Memory B cell (primary cell): Measurements from ENCODE around the gene DMWD.
A peak's percentile ranks its signal among the peaks of the same experiment; 100 is the strongest.

Source experiments
- ATAC-seq: fragments of 150-1000 bp; cut with Tn5 transposase; 2 replicates; pipeline ENCODE4 v1.10.0; 2021; ENCODE audit warnings: low read depth, mild to moderate bottlenecking, moderate library complexity
- DNase-seq, 2 donors: peaks; one replicate each; pipeline ENCODE4 v3.0.0; 2022; ENCODE audit warnings: low spot score in 2 of 2
- H3K27ac Mint-ChIP-seq: one replicate; pipeline ENCODE4 v1.8.0; 2022; ENCODE audit warnings: mild to moderate bottlenecking, moderate library complexity, mixed read lengths
- H3K27me3 Mint-ChIP-seq: one replicate; pipeline ENCODE4 v1.8.0; 2022; ENCODE audit warnings: mixed read lengths
- H3K36me3 Mint-ChIP-seq: one replicate; pipeline ENCODE4 v1.8.0; 2022; ENCODE audit warnings: mild to moderate bottlenecking, mixed read lengths
- H3K4me1 Mint-ChIP-seq: one replicate; pipeline ENCODE4 v1.8.0; 2022; ENCODE audit warnings: mixed read lengths
- H3K4me3 Mint-ChIP-seq: one replicate; pipeline ENCODE4 v1.8.0; 2022; ENCODE audit warnings: mild to moderate bottlenecking, moderate library complexity, mixed read lengths
- H3K9me3 Mint-ChIP-seq: one replicate; pipeline ENCODE4 v1.8.0; 2022; ENCODE audit warnings: mixed read lengths

The DMWD gene

GRCh38 chr19:45821570-45821969 lies 28.9 kb upstream of the DMWD start:
- Mint-ChIP-seq H3K27ac (no peak overlapping the region), H3K4me1 (peaks cover 3% of the 10 kb centered on the region), H3K9me3 (no peaks in the 10 kb centered on the region), H3K36me3 (peaks cover 14% of the 10 kb centered on the region), H3K27me3 (no peaks in the 10 kb centered on the region), H3K4me3 (no peak overlapping the region)
- ATAC-seq (no peak), DNase-seq (no peak)

DNA sequence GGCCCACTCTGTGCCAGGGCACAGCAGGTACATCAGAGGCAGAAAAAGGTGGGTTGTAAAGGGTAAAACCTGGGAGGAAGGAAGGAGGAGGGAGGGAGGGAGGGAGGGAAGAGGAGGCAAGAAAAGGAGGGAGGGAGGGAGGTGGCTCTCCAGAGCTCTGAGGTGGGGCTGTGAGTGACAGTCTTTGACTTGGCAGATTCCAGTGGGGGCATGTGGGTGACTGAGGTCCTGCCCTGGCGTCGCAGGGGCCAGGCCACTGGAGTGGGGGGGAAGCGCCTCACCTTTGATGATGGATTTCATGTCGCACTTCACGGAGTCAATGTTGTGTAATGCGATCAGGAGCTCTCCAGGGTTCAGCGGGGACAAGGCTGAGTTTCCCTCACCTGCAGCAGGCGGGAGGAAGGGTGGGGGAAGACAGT lies 28.5 kb upstream of the DMWD start:
- DNase-seq (no peak), ATAC-seq (no peak)
- Mint-ChIP-seq H3K27me3 (no peaks in the 10 kb centered on the region), H3K36me3 (peaks cover 13% of the 10 kb centered on the region), H3K4me3 (no peak overlapping the region), H3K9me3 (no peaks in the 10 kb centered on the region), H3K27ac (no peak overlapping the region), H3K4me1 (peaks cover 3% of the 10 kb centered on the region)

DNA sequence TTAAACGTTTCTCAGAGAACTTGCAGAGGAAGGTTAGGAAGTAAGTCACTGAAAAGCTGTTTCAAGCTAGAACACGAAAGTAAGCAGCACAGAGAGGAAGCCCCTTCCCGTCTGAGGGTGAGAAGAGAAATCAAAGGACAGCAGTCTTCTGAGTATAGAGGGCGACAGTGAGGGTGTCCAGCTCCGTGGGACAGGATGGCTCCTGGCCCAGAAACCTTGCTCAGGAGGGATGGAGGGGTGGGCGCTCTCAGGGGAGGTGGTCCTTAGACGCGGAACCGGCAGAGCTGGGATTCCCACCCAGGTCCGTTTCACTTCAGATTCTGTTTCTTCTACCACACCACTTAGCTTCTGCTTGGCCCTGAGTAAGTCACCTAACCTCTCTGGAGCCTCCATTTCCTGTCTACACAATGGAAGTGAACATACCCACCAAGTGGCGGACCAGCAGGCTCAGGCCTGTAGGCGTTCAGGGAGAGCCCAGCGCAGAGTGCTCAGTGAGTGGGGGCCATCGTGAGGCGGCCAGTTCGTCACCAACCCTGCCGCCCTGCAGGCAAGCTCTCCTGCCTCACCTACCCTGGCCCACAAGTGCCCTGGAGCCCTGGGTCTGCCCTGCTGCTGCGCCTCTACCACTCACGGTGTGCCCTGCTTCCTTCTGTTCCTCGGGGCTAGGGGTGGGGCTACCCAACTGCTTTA lies 27.9 kb upstream of the DMWD start:
- H3K27ac Mint-ChIP-seq: no peak overlapping the region
- H3K36me3 Mint-ChIP-seq: peaks cover 11% of the 10 kb centered on the region
- H3K9me3 Mint-ChIP-seq: no peaks in the 10 kb centered on the region
- DNase-seq (no peak), ATAC-seq (no peak)
- H3K27me3 Mint-ChIP-seq: no peaks in the 10 kb centered on the region
- H3K4me3 Mint-ChIP-seq: no peak overlapping the region
- peaks cover 3% of the 10 kb centered on the region for H3K4me1 Mint-ChIP-seq

- Mint-ChIP-seq H3K4me1 (peaks cover 3% of the 10 kb centered on the region), H3K36me3 (peaks cover 11% of the 10 kb centered on the region), H3K27me3 (no peaks in the 10 kb centered on the region), H3K9me3 (no peaks in the 10 kb centered on the region), H3K4me3 (no peak overlapping the region), H3K27ac (no peak overlapping the region)
- DNase-seq (no peak), ATAC-seq (no peak)
Observed at GRCh38 chr19:45819769-45820168, 27.1 kb upstream of the DMWD start.

GRCh38 chr19:45817725-45818301 lies 25.2 kb upstream of the DMWD start:
- Mint-ChIP-seq H3K27ac (no peak overlapping the region), H3K4me1 (peaks cover 3% of the 10 kb centered on the region), H3K36me3 (peaks cover 7% of the 10 kb centered on the region), H3K27me3 (no peaks in the 10 kb centered on the region), H3K4me3 (no peak overlapping the region), H3K9me3 (no peaks in the 10 kb centered on the region)
- ATAC-seq: no peak
- DNase-seq: no peak

GRCh38 chr19:45817010-45817724 lies 24.5 kb upstream of the DMWD start:
- no peaks in the 10 kb centered on the region for H3K9me3 Mint-ChIP-seq
- H3K36me3 Mint-ChIP-seq: peaks cover 7% of the 10 kb centered on the region
- H3K4me3 Mint-ChIP-seq: no peak overlapping the region
- peaks cover 3% of the 10 kb centered on the region for H3K4me1 Mint-ChIP-seq
- H3K27ac Mint-ChIP-seq: no peak overlapping the region
- ATAC-seq (peak; percentile 99), DNase-seq (peak; percentile 98 to 99)
- H3K27me3 Mint-ChIP-seq: no peaks in the 10 kb centered on the region

DNA sequence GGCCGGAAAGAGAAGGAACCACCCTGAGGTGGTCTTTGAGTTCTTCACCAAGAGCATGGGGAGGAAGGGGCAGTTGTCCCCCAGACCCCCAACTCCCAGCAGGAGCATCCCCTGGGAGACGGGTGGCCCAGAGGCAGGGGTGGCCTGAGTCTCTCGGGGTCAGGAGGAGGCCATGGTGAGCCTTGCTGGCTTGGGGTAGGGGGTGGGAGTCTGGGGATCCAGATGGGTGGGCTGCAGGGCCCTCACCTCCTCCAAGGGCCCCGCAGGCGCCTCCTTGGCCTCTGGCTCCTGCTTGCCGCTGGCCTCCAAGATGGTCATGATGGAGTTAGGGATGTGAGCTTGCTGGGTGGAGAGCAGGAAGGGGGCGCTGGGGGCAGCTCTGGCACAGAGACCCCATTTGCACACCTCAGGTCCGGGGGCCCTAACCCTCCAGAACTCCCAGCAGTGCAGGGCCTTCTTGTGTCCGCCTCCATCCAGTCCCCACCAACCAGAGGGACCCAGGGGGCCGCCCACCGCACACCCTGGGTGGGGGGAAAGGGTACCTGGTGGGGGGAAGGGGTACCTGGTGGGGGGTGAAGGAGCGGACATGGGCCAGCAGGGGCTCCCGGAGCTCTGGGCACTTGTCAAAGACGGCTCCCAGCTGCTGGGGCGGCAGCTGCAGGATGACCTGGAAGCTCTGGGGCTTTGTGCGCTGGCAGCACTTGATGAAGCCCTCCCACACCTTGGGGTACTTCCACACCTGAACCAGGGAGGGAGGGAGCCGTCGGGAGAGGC lies 23.8 kb upstream of the DMWD start:
- Mint-ChIP-seq H3K36me3 (peaks cover 7% of the 10 kb centered on the region), H3K27me3 (no peaks in the 10 kb centered on the region), H3K9me3 (no peaks in the 10 kb centered on the region), H3K4me3 (no peak overlapping the region), H3K27ac (no peak overlapping the region), H3K4me1 (peaks cover 3% of the 10 kb centered on the region)
- DNase-seq (no peak), ATAC-seq (no peak)

DNA sequence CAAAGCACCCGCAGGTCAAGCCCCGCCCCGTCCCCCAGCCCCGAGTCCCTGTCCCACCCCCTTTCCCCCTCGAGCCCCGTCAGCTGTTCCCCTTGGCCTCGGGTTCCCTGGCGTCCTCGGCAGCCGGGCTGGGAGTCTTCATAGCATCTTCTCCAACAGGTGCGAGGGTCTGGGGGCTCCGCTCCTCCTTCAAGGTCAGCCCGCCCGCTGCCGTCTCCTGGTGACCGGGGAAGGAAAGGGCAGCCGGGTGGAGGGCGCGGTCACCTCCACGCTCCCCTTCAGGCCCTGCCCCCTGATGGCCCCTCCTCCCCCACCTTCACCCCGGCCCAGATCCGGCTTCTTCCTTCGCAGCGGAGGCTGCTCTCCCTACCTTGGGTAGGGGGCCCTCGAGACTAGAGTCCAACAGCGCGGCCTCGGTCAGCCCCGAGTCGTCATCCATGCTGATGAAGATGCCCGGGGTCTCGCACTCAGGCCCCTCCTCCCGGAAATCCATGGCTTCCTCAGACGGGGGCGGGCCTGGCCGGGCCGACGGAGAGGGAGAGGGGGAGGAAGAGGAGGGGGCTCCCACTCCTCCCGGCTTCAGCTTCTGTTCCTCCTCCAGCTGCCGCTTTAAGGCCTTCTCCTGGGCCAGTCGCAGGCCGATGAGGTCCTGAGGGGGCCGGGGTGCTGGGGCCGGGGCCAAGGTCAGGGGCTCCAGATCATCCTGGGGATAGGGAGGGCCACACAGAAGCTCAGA lies 23.0 kb upstream of the DMWD start:
- no peak for ATAC-seq
- DNase-seq: no peak
- Mint-ChIP-seq H3K9me3 (no peaks in the 10 kb centered on the region), H3K4me3 (no peak overlapping the region), H3K27me3 (peaks cover 2% of the 10 kb centered on the region), H3K4me1 (peaks cover 3% of the 10 kb centered on the region), H3K36me3 (peaks cover 3% of the 10 kb centered on the region), H3K27ac (no peak overlapping the region)

DNA sequence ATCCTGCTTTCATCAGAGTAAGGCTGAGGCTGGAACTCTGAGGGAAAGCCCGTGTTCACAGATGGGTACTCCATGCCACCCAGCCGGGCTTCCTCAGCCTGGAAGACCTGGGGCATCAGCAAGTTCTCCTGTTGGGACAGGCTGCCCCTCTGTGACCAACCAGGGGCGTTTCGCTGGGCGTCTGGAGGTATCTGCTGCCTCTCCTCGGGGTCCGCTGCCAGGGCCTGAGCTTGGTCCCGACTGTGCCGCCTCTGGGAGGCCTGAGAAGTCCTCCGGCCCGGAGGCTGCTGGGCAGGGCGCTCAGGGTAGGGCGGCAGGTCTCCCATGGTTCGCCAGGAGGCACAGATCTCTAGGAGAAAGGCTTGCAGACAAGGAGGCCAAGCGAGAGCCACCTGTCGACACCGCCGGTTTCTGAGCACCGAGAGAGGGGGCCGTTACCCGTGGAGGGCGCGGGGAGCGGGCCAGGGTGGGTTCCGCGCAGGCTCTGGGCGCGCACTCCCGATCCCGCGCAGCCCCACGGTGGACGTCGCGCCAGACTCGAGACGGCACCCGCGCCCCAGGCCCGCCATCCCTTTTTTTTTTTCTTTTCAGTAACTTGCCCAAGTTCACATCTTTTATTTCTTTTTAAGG lies 22.3 kb upstream of the DMWD start, which contains the start of gene RSPH6A:
TSS of gene RSPH6A (minus strand) at position 458 of the 630 bp plus-strand sequence. CDS start at position 326, 132 bp downstream.
- H3K9me3 Mint-ChIP-seq: no peaks in the 10 kb centered on the region
- no peak for ATAC-seq
- H3K27me3 Mint-ChIP-seq: peaks cover 4% of the 10 kb centered on the region
- H3K27ac Mint-ChIP-seq: no peak within 1 kb of the TSS
- no peak for DNase-seq
- peaks cover 3% of the 10 kb centered on the region for H3K36me3 Mint-ChIP-seq
- H3K4me3 Mint-ChIP-seq: no peak within 1 kb of the TSS
- H3K4me1 Mint-ChIP-seq: peaks cover 3% of the 10 kb centered on the region

DNA sequence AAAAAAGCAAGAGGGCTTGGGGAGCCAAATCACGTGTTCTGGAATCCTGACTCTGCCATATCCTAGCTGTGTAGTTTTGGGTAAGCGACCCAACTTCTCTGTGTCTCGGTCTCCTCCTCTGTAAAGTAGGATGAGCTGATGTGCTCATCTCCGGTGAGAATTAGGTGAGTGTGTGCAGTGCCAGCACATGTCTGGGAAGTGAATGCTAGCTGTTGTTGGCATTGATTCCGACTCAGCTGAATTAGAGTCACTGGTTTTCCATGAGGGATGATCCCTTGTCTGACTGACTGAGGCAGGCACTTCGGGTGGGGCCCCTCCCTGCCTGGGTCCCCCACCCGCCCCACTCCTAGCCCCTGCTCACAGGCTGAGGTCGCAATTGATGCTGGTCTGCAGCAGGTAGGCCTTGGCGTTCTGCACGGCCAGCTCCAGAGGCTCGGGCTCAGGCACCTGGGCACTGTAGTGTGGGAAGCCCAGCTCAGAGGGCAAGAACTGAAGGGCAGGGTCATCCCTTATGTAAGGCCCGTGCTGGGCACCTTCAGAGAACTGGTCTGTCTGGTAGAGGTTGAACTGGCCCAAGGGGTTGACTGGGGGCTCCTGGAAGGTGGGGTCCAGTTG lies 21.6 kb upstream of the DMWD start:
- Mint-ChIP-seq H3K4me3 (no peak overlapping the region), H3K27me3 (peaks cover 4% of the 10 kb centered on the region), H3K4me1 (peaks cover 3% of the 10 kb centered on the region), H3K9me3 (no peaks in the 10 kb centered on the region), H3K36me3 (no peaks in the 10 kb centered on the region), H3K27ac (no peak overlapping the region)
- no peak for DNase-seq
- ATAC-seq: no peak

GRCh38 chr19:45812297-45812696 lies 19.7 kb upstream of the DMWD start:
- no peaks in the 10 kb centered on the region for H3K9me3 Mint-ChIP-seq
- H3K36me3 Mint-ChIP-seq: no peaks in the 10 kb centered on the region
- H3K4me1 Mint-ChIP-seq: peaks cover 3% of the 10 kb centered on the region
- no peak overlapping the region for H3K4me3 Mint-ChIP-seq
- H3K27me3 Mint-ChIP-seq: peaks cover 4% of the 10 kb centered on the region
- DNase-seq (no peak), ATAC-seq (no peak)
- no peak overlapping the region for H3K27ac Mint-ChIP-seq

- Mint-ChIP-seq H3K4me1 (peaks cover 5% of the 10 kb centered on the region), H3K9me3 (no peaks in the 10 kb centered on the region), H3K27me3 (peaks cover 6% of the 10 kb centered on the region), H3K27ac (no peak overlapping the region), H3K4me3 (no peak overlapping the region), H3K36me3 (no peaks in the 10 kb centered on the region)
- ATAC-seq: no peak
- no peak for DNase-seq
Observed at GRCh38 chr19:45809643-45810159, 17.1 kb upstream of the DMWD start.

DNA sequence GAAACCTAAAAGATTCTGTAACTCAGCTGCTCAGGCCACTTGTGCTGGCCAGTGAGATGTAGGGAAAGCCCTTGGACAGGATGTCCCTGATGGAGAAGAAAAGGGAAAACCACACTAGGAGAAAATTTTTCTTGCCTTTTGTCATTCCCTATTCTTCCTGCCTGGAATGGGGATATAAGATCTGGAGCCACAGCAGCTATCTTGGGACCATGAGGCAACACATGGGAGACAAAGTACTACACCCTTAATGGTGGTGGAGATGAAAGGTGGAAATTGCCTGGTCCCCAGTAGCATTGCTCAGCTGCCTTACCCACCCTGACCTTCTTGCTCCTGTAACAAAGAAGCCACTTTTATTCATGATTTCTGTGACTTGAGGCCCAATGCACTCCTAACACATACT lies 13.1 kb upstream of the DMWD start:
- no peak for ATAC-seq
- Mint-ChIP-seq H3K27me3 (peaks cover 10% of the 10 kb centered on the region), H3K4me3 (no peak overlapping the region), H3K27ac (no peak overlapping the region), H3K36me3 (no peaks in the 10 kb centered on the region), H3K9me3 (no peaks in the 10 kb centered on the region), H3K4me1 (peaks cover 5% of the 10 kb centered on the region)
- no peak for DNase-seq
